ENCODE measurements around the gene CCL27. TPM values are rescaled to one million over a fixed set of nuclear protein-coding genes. Genes with fewer than 3 reads are reported as not detected.

CCL27 gene
- total RNA-seq, 2 experiments from 2014 or later = 0.43 TPM; not detected in 1

DNA sequence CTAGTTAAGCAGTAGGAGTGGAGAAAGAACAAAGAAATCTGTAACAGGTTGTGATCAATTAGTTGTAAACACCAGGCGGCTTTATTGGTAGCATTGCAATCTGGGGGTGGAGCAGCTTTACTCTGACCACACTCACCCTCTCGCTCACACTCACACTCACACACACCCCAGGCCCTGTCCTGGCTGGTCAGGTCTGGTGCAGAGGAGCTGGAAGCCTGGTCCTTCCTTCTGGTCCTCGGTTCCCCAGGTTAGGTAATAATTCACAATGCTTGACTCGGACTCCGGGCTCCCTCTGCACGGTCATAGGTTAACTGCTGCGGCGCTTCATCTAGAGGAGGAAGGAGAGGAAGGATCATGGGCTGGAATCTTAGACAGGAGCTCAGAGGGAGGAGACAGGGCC, 27.1 kb upstream of the CCL27 start:
- Mint-ChIP-seq H3K36me3 (no peaks in the 10 kb centered on the region), H3K4me1 (no peaks in the 10 kb centered on the region), H3K4me3 (no peak overlapping the region), H3K9me3 (no peaks in the 10 kb centered on the region), H3K27me3 (no peaks in the 10 kb centered on the region), H3K27ac (no peak overlapping the region)
- ATAC-seq (ENCODE audit: low read depth) (no peak), DNase-seq (no peak)
- POLR2A ChIA-PET = interaction anchor here (0.5 kb wide), 1 partner anchor 1247 kb away, joined by 3 read pairs; no protein-coding TSS in a partner anchor

GRCh38 chr9:34689116-34689470, 26.6 kb upstream of the CCL27 start:
- H3K27ac Mint-ChIP-seq = no peak overlapping the region
- no peaks in the 10 kb centered on the region for H3K36me3 Mint-ChIP-seq
- no peak overlapping the region for H3K4me3 Mint-ChIP-seq
- POLR2A ChIA-PET = no interaction called here
- no peaks in the 10 kb centered on the region for H3K27me3 Mint-ChIP-seq
- H3K9me3 Mint-ChIP-seq = no peaks in the 10 kb centered on the region
- no peak for ATAC-seq (ENCODE audit: low read depth)
- H3K4me1 Mint-ChIP-seq = no peaks in the 10 kb centered on the region
- no peak for DNase-seq

DNA sequence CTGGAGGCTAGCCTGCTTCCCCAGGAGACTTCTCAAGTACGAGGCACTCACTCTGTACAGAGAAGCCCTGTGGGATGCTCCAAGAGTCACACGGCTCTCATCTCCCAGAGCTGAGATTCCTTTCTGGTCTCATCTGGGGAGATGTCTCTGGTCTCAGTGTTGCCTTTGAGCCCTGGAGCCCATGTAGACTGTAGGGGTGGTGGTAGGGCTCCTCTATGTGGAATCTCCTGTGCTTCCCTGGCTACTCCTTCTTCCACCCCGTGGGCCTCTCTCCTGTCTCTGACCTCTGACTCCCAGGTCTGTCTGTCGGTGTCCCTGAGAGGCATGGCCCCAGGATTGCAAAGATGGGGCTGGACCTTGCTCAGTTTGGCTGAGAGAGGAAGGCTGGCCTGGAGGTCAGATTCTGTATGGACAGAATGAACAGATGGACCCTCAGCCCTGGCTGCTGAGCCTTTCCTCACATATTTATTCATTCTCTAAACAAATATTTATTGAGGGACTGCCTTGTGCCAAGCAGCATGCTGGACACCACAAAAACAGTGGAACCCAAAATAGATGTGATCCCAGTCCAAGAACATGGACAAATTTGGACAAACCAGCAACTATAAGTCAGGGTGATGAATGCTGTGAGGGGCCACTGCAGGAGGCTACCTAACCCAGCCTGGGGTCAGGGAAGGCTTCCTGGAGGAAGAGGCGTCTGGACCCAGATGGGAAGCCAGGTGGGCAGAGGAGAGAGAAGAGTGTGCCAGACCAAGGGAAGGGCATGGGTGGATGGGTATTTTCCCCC, 26.1 kb upstream of the CCL27 start:
- no peaks in the 10 kb centered on the region for H3K4me1 Mint-ChIP-seq
- POLR2A ChIA-PET = no interaction called here
- no peak overlapping the region for H3K4me3 Mint-ChIP-seq
- no peaks in the 10 kb centered on the region for H3K36me3 Mint-ChIP-seq
- no peaks in the 10 kb centered on the region for H3K27me3 Mint-ChIP-seq
- H3K27ac Mint-ChIP-seq = no peak overlapping the region
- ATAC-seq (ENCODE audit: low read depth) (no peak), DNase-seq (no peak)
- H3K9me3 Mint-ChIP-seq = no peaks in the 10 kb centered on the region

GRCh38 chr9:34687276-34688030, 25.0 kb upstream of the CCL27 start:
- no peak for DNase-seq
- no peak overlapping the region for H3K27ac Mint-ChIP-seq
- no peaks in the 10 kb centered on the region for H3K4me1 Mint-ChIP-seq
- no peaks in the 10 kb centered on the region for H3K36me3 Mint-ChIP-seq
- H3K4me3 Mint-ChIP-seq = no peak overlapping the region
- ATAC-seq (ENCODE audit: low read depth) = no peak
- H3K27me3 Mint-ChIP-seq = no peaks in the 10 kb centered on the region
- POLR2A ChIA-PET = no interaction called here
- no peaks in the 10 kb centered on the region for H3K9me3 Mint-ChIP-seq

DNA sequence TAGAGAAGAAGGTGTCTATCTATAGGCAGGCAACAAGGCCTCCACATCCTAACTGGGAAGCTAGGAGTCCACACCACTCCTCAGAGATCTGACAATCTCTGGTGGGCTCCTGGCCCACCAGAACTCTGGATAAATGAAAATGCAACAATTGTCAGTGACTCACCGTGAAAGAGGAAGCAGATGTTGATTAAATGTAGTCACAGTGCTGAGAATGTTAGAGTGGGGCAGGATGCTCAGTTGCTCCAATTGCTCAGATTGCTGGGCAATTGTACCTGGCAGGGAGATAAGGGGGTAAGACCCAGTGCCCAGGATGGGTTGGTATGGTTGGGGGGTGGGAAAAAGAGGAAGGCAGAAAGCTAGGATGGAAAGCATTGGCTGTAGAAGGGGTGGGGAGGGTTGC, 24.3 kb upstream of the CCL27 start:
- POLR2A ChIA-PET = no interaction called here
- Mint-ChIP-seq H3K4me3 (no peak overlapping the region), H3K4me1 (no peaks in the 10 kb centered on the region), H3K27me3 (no peaks in the 10 kb centered on the region), H3K27ac (no peak overlapping the region), H3K36me3 (no peaks in the 10 kb centered on the region), H3K9me3 (no peaks in the 10 kb centered on the region)
- ATAC-seq (ENCODE audit: low read depth) (no peak), DNase-seq (no peak)

- H3K4me3 Mint-ChIP-seq = no peak overlapping the region
- no peak for DNase-seq
- POLR2A ChIA-PET = no interaction called here
- no peaks in the 10 kb centered on the region for H3K27me3 Mint-ChIP-seq
- H3K27ac Mint-ChIP-seq = no peak overlapping the region
- H3K9me3 Mint-ChIP-seq = no peaks in the 10 kb centered on the region
- no peak for ATAC-seq (ENCODE audit: low read depth)
- H3K36me3 Mint-ChIP-seq = peaks cover 1% of the 10 kb centered on the region
- H3K4me1 Mint-ChIP-seq = no peaks in the 10 kb centered on the region
Measured at GRCh38 chr9:34686231-34686630, 23.8 kb upstream of the CCL27 start.

DNA sequence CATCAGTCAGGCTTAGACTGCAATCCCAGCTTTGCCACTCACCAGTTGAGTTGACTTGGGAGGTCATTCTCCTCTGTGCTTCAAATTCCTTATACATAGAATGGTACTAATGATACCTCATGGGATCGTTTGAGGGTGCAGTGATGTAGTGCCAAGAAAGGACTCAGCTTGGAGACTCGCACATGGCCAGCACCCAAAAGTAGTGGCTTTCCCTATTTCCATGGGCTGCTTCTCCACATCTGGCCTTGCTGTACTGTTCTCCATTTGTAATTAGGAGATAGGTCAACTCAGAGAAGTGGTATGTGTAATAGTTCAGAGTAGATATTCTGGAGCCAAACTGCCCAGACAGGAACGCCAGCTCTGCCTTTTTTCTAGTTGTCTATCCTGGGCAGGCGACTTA, 23.1 kb upstream of the CCL27 start:
- POLR2A ChIA-PET = no interaction called here
- H3K36me3 Mint-ChIP-seq = peaks cover 1% of the 10 kb centered on the region

GRCh38 chr9:34684816-34685215, 22.4 kb upstream of the CCL27 start:
- Mint-ChIP-seq H3K9me3 (no peaks in the 10 kb centered on the region), H3K4me3 (no peak overlapping the region), H3K27me3 (no peaks in the 10 kb centered on the region), H3K4me1 (no peaks in the 10 kb centered on the region), H3K27ac (no peak overlapping the region), H3K36me3 (peaks cover 1% of the 10 kb centered on the region)
- DNase-seq = no peak
- POLR2A ChIA-PET = no interaction called here
- ATAC-seq (ENCODE audit: low read depth) = no peak

More for the DNA sequence above, 23.1 kb upstream of the CCL27 start:
- H3K4me1 Mint-ChIP-seq = no peaks in the 10 kb centered on the region
- DNase-seq (no peak), ATAC-seq (ENCODE audit: low read depth) (no peak)
- no peak overlapping the region for H3K27ac Mint-ChIP-seq
- no peak overlapping the region for H3K4me3 Mint-ChIP-seq
- H3K9me3 Mint-ChIP-seq = no peaks in the 10 kb centered on the region
- no peaks in the 10 kb centered on the region for H3K27me3 Mint-ChIP-seq

DNA sequence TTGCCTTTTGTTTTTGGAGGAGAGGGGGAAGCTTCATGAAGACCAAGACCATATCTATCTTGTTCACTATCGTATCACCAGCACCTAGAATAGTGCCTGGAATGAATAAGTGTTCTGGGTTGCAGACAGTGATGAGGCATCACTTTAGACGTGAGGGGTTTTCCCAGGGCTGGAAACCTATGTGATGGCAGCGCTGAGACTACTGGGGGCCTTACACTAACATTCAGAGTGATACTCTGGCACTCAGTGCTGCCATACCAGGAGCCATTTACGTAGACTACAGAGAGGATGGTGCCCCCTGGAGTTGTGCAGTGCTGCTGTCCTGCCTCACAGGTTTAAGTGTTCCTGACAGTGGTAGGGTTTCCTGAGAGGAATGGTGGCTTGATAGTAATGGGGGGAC, 21.7 kb upstream of the CCL27 start:
- DNase-seq = no peak
- ATAC-seq (ENCODE audit: low read depth) = no peak
- POLR2A ChIA-PET = no interaction called here

GRCh38 chr9:34675869-34676268, 13.4 kb upstream of the CCL27 start:
- DNase-seq (no peak), ATAC-seq (ENCODE audit: low read depth) (no peak)
- no peaks in the 10 kb centered on the region for H3K36me3 Mint-ChIP-seq
- POLR2A ChIA-PET = interaction anchor here (0.9 kb wide), 1 partner anchor 11 kb away, joined by 3 read pairs; no protein-coding TSS in a partner anchor
- peaks cover 4% of the 10 kb centered on the region for H3K4me1 Mint-ChIP-seq
- H3K27me3 Mint-ChIP-seq = peaks cover 2% of the 10 kb centered on the region
- no peak overlapping the region for H3K4me3 Mint-ChIP-seq
- no peak overlapping the region for H3K27ac Mint-ChIP-seq
- H3K9me3 Mint-ChIP-seq = no peaks in the 10 kb centered on the region

More for the DNA sequence above, 21.7 kb upstream of the CCL27 start:
- Mint-ChIP-seq H3K27ac (no peak overlapping the region), H3K4me1 (no peaks in the 10 kb centered on the region), H3K9me3 (no peaks in the 10 kb centered on the region), H3K4me3 (no peak overlapping the region), H3K36me3 (peaks cover 1% of the 10 kb centered on the region), H3K27me3 (no peaks in the 10 kb centered on the region)

DNA sequence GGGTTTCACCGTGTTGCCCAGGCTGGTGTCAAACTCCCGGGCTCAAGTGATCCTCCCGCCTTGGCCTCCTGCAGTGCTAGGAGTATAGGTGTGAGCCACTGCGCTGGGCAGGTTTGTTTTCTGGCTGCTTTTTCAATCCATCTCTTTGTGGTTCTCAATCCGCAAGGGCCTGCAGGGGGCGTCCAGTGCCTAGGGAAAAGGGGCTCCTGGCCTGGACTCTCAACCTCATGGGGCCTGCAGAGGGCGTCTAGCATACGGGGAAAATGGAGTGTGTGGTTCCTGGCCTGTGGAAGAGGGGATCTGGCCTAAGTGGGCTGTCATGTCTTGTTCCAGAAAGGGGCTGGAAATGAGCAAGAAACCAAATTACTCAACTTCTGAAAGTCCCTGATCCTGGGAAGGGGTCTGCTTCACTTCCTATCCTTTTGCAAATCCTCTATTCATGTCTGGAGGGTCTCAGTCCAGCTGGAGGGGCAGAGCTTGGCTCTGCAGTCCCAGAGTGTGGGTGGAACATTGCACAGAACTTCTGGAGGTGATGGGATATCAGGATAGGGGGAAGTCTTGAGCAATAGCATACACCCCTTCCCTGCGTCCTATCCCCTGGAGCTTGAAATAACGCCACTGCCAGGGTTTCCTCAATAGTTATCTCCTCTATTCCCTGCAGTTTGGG, 12.7 kb upstream of the CCL27 start:
- H3K27me3 Mint-ChIP-seq = peaks cover 2% of the 10 kb centered on the region
- H3K36me3 Mint-ChIP-seq = peaks cover 2% of the 10 kb centered on the region
- POLR2A ChIA-PET = interaction anchor here (0.9 kb wide), 1 partner anchor 10 kb away, joined by 3 read pairs; no protein-coding TSS in a partner anchor
- H3K9me3 Mint-ChIP-seq = no peaks in the 10 kb centered on the region
- peak; percentile 75 for ATAC-seq (ENCODE audit: low read depth)
- peaks cover 4% of the 10 kb centered on the region for H3K4me1 Mint-ChIP-seq
- no peak overlapping the region for H3K27ac Mint-ChIP-seq
- DNase-seq = peak; percentile 62
- no peak overlapping the region for H3K4me3 Mint-ChIP-seq

DNA sequence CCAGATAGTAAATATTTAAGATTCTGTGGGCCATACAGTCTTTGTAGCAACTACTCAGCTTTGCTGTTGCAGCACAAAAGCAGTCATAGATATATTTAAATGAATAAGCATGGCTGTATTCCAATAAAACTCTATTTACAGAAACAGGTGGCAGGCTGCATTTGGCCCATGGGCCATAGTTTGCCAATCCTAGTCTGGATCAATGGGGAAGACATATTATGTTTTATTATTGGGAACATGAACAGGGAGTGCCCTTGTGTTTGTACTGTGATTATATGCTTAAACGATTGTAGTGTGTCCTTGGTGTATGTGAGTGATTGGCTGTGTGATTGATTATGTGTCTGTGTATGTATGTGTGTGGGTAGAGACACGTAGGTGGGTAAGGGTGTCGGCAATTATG, 12.0 kb upstream of the CCL27 start:
- DNase-seq = no peak
- peaks cover 7% of the 10 kb centered on the region for H3K36me3 Mint-ChIP-seq
- H3K27me3 Mint-ChIP-seq = peaks cover 2% of the 10 kb centered on the region
- H3K9me3 Mint-ChIP-seq = peaks cover 2% of the 10 kb centered on the region
- no peak for ATAC-seq (ENCODE audit: low read depth)
- no peak overlapping the region for H3K4me3 Mint-ChIP-seq
- POLR2A ChIA-PET = no interaction called here
- no peak overlapping the region for H3K27ac Mint-ChIP-seq
- H3K4me1 Mint-ChIP-seq = peaks cover 4% of the 10 kb centered on the region

DNA sequence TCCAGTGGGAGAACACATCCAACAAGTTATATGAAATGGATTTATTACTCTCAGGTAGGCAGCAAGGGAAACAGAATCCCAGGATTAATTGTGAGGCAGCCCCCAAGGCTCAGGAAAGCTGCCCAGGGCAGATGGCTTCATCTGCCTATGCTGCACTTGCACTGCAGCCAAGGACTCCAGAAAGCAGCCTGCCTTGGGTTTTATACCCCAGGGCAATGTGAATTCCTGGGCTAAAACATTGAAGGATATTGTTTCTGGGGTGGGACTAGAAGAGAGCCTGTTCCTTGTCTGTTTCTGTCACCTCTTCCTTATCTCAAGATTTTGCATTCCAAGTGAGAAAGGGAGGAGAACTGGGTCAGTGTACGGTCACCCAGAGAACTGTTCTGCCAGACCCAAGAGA, 8.8 kb upstream of the CCL27 start:
- Mint-ChIP-seq H3K4me3 (no peak overlapping the region), H3K27me3 (peaks cover 2% of the 10 kb centered on the region)
- POLR2A ChIA-PET = no interaction called here

More for the DNA sequence above, 8.8 kb upstream of the CCL27 start:
- Mint-ChIP-seq H3K36me3 (peaks cover 25% of the 10 kb centered on the region), H3K9me3 (peaks cover 6% of the 10 kb centered on the region), H3K4me1 (peaks cover 7% of the 10 kb centered on the region), H3K27ac (no peak overlapping the region)
- ATAC-seq (ENCODE audit: low read depth) (no peak), DNase-seq (no peak)
